ENCODE results near the gene RPL13A.
"Not testable (repeated sequence)": the region's sequence is repeated elsewhere in the genome, so short reads cannot be mapped to it uniquely, and the experiment has no call there.

The RPL13A gene

GRCh38 chr19:49458567-49458903 lies 28.9 kb upstream of the RPL13A start:
- DNase-seq: no peak

DNA sequence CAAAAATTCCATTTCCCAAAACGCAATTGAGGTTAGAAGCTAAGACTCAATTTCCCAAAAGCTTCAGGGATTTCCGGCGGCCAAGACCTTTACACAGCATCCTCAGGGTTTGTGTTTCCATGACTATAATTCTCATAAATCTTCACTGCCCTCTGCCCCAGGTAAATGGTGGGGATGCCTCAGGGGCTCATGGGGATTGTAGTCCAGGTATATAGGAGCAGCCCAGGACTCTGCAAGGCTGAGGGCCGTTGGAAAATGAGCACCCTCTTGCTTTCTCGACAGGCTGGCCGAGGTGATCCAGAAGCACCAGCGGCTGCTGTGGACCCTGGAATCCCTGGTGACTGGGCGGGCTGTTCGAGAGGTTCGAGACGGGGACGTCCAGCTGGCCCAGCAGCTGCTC lies 28.0 kb upstream of the RPL13A start:
- no peak for DNase-seq

DNA sequence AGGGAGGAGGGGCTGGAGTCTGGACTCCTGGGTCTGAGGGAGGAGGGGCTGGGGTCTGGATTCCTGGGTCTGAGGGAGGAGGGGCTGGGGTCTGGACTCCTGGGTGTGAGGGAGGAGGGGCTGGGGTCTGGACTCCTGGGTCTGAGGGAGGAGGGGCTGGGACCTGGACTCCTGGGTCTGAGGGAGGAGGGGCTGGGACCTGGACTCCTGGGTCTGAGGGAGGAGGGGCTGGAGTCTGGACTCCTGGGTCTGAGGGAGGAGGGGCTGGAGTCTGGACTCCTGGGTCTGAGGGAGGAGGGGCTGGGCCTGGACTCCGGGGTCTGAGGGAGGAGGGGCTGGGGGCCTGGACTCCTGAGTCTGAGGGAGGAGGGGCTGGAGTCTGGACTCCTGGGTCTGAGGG lies 26.3 kb upstream of the RPL13A start:
- DNase-seq: not testable (repeated sequence)

DNA sequence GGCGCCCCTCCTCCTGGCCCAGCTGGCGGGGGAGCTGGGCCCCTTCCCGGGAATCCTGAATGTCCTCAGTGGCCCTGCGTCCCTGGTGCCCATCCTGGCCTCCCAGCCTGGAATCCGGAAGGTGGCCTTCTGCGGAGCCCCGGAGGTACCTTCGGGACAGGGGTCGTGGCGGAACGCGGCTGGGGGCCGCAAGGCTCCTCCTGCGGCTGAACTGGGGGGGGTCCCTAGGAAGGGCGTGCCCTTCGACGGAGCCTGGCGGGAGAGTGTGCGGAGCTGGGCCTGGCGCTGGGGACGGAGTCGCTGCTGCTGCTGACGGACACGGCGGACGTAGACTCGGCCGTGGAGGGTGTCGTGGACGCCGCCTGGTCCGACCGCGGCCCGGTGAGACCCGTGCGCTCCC lies 25.8 kb upstream of the RPL13A start:
- DNase-seq: no peak

GRCh38 chr19:49462492-49462891 lies 24.9 kb upstream of the RPL13A start:
- no peak for DNase-seq

GRCh38 chr19:49463960-49464740 lies 23.3 kb upstream of the RPL13A start:
- no peak for DNase-seq

DNA sequence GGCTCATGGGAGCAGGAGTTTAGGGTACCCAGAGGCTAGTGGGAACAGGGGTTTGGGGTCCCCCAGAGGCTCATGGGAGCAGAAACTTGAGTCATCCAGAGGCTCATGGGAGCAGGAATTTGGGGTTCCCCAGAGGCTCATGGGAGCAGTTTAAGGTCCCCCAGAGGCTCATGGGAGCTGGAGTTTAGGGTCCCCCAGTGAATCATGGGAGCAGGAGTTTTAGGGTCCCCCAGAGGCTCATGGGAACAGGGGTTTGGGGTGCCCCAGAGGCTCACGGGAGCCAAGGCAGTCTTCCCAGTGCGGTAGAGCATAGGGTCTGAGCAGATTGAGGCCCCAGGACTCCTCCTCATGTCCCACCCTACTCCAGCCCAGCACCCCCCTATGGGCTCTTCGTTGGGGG lies 22.0 kb upstream of the RPL13A start:
- DNase-seq: no peak

GRCh38 chr19:49468199-49468598 lies 19.2 kb upstream of the RPL13A start:
- DNase-seq: no peak

GRCh38 chr19:49468746-49469447 lies 18.5 kb upstream of the RPL13A start:
- peak; percentile 99 for DNase-seq

GRCh38 chr19:49469828-49470614 lies 17.4 kb upstream of the RPL13A start:
- peak; percentile 94 for DNase-seq

DNA sequence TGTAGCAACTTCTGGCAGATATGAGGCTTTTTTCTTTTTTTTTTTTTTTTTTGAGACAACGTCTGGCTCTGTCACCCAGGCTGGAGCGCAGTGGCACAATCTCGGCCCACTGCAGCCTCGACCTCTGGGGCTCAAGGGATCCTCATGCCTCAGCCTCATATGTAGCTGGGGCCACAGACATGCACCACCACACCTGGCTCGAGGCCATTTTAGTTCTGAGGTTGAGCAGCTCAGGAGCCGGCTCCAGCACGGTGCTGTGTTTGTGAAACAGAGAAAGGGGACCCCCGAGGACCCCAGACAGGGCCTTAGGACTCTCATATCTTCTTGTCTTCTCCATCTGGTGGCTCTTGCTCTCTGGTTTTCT lies 16.8 kb upstream of the RPL13A start:
- no peak for DNase-seq

DNA sequence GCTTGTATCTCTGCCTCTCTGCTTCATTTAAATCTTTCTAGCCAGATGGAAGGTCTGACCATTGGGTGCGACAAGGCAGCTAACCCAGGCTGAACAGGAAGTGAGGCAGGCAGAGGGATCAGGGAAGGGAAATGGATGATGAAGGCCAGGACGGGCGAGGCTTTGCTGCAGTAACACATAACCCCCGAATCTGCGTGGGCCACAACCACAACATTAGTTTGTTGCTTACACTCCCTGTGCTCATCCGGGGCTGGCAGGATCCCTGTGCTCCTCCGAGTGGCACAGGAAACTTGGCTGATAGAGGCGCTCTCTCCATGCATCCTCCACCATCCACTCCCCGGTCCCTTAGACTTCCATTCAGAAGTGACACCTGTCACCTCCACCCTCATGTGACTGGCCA lies 14.5 kb upstream of the RPL13A start:
- no peak for DNase-seq

DNA sequence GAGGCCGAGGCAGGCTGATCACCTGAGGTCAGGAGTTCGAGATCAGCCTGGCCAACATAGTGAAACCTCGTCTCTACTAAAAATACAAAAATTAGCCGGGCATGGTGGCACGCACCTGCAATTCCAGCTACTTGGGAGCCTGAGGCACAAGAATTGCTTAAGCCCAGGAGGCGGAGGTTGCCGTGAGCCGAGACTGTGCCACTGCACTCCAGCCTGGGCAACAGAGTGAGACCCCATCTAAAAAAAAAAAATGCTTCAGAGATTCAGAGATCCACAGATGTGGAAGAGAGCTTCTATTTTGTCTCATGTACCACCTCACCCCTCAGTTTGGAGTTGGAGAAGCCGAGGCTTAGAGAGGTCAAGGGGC lies 13.9 kb upstream of the RPL13A start:
- DNase-seq: not testable (repeated sequence)

DNA sequence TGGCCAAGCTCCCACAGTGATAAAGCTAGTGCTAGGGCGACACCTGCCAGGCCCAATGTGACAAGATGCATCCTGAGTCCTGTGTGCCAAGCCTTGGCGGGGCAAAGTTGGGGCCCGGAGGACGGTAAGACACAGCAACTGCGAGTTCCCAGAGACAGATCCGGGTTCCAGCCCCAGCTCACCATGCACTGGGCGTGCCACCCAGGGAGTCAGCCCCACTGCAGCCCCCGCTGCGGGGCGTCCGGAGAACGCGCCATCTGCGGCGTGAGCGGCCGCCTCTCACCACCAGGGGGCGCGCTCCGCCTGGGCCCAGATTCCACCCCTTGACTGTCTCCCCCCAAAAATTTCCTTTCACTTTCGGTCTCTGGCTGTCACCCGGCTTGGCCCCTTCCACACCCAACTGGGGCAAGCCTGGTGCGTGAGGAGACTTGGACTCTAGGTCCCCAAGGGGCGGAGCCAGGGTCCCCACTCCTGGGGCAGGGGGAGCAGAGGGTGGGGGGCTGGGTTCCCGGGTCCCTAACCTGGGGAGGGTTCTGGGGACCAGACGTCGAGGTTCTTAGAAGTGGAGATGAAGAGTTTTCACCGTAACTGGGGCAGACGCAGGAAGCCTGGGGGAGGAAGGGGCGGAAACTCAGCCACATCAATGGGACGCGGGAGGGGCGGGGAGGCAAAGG lies 13.4 kb upstream of the RPL13A start, which contains the start of gene FLT3LG:
Gene FLT3LG (plus strand): TSS at position 348 of the 674 bp plus-strand sequence. CDS start 425 bp downstream, outside the sequence.
- peak; percentile 97 for DNase-seq

DNA sequence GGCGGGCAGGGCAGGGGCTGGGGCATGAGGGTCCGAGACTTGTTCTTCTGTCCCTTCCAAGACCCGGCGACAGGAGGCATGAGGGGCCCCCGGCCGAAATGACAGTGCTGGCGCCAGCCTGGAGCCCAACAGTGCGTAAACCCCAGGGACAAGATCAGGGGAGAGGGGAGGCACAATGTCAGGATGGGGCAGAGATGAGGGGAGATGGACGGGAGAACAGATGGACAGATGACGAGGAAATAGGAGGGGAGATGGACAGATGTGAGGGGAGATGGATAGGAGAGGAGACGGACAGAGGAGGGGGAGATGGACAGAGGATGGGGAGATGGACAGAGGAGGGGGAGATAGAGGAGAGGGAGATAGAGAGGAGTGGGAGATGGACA lies 12.9 kb upstream of the RPL13A start:
- DNase-seq: no peak

DNA sequence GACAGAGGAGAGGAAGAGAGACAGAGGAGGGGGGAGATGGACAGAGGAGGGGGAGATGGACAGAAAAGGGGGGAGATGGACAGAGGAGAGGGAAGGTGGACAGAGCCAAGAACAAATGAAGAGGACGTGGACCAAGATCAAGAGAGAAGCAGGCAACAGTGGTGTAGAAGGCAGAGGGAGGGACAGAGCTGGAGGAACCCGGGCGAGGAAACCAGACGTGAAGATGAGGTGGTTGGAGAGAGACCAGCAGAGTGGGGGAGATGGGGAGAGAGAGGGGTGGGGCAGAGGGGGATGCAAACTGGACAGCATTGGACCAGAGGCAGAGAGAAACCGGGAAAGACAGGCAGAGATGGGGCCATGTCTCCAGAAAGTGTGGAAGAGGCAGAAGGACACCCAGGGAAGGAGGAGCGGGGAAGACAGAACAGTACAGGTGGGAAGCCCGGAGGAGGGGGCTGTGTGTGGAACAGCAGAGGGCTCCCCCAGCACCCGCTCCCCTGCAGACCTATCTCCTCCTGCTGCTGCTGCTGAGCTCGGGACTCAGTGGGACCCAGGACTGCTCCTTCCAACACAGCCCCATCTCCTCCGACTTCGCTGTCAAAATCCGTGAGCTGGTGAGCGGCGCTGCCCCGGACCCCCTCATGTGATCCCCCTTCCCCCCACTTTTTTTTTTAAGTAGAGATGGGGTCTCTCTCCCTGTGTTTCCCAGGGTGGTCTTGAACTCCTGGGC lies 12.1 kb upstream of the RPL13A start:
- no peak for DNase-seq

GRCh38 chr19:49475995-49476880 lies 11.2 kb upstream of the RPL13A start:
- peak; percentile 77 for DNase-seq

DNA sequence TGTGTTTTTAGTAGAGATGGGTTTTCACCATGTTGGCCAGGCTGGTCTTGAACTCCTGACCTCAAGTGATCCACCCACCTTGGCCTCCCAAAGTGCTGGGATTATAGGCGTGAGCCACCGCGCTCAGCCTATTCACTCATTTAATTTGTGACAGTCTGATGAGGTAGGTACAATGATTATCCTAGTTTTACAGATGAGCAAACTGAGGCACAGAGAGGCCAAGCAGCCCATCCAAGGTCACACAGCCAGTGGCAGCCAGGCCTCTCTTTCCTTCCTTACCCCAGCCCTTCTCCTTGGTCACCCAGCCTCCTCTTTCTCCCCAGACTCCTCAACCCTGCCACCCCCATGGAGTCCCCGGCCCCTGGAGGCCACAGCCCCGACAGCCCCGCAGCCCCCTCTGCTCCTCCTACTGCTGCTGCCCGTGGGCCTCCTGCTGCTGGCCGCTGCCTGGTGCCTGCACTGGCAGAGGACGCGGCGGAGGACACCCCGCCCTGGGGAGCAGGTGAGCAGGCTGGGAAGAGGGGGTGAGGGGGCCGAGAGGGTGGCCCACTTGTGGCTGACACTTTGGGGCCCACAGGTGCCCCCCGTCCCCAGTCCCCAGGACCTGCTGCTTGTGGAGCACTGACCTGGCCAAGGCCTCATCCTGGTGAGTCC lies 7.3 kb upstream of the RPL13A start:
- no peak for DNase-seq

GRCh38 chr19:49481020-49481683 lies 6.3 kb upstream of the RPL13A start:
- no peak for DNase-seq

- DNase-seq: no peak
Observed at GRCh38 chr19:49486232-49486631, 1.2 kb upstream of the RPL13A start.

Measured in CD4-positive, alpha-beta T cell treated with Interleukin-15 for 1 hour (primary cell).